GM23338 (cell line): ENCODE results near the gene MOB3B.

Source experiments
- EZH2phosphoT487 ChIP-seq: fragments of 200-600 bp; sonication (generic); IDR thresholded peaks from one replicate; pipeline ENCODE4 v1.8.1; 2018; ENCODE audit warnings: antibody characterized with exemption; ENCODE audit not compliant: unreplicated experiment
- POLR2AphosphoS5 ChIP-seq: IDR thresholded peaks from 2 replicates; pipeline ENCODE4 v1.6.1; 2016; ENCODE audit warnings: antibody characterized with exemption, low read depth
- ZNF114 ChIP-seq: fragments of 250-450 bp; sonication (Bioruptor Pico); IDR thresholded peaks from 2 replicates; pipeline ENCODE4 v1.5.0; 2020; ENCODE audit warnings: mild to moderate bottlenecking, moderate library complexity
- TF ChIP-seq, protein P1 (sequence below), 2 experiments: fragments of 200-600 bp in 1 of 2; sonication (generic) in 1 of 2; conservative IDR thresholded peaks; 2 replicates each; pipeline versions ENCODE4 v1.5.1 to v1.6.1; 2016 to 2017; ENCODE audit warnings: antibody characterized with exemption in 2 of 2, low read depth in 2 of 2, mild to moderate bottlenecking in 2 of 2, moderate library complexity in 1 of 2

DNA sequence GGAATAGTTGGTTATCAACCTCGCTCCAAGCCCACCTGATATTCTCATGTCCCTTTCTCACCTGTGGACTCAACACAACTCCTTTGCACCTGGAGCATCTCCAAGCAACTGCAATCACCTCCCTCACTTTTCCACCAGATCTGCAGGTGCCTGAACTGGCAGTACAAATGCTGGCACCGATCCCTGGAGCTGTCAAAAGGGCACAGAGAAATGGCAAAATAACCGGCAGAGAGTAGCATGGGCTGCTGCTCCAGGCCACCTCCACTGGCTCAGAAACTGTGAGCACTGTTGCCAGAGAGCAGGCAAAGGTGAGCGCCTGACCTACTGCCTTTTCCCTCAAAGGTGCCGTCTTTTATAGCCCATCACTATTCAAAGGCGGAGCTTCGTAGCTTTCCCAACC, 247.3 kb downstream of the MOB3B start:
- TF ChIP-seq ZNF114 (CRISPR knock-in tag) (no peak), EZH2phosphoT487 (no peak), POLR2AphosphoS5 (no peak)
- TF ChIP-seq, protein P1, sequence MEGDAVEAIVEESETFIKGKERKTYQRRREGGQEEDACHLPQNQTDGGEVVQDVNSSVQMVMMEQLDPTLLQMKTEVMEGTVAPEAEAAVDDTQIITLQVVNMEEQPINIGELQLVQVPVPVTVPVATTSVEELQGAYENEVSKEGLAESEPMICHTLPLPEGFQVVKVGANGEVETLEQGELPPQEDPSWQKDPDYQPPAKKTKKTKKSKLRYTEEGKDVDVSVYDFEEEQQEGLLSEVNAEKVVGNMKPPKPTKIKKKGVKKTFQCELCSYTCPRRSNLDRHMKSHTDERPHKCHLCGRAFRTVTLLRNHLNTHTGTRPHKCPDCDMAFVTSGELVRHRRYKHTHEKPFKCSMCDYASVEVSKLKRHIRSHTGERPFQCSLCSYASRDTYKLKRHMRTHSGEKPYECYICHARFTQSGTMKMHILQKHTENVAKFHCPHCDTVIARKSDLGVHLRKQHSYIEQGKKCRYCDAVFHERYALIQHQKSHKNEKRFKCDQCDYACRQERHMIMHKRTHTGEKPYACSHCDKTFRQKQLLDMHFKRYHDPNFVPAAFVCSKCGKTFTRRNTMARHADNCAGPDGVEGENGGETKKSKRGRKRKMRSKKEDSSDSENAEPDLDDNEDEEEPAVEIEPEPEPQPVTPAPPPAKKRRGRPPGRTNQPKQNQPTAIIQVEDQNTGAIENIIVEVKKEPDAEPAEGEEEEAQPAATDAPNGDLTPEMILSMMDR (conservative IDR thresholded peaks at IDR 0.05; ENCODE audit: low read depth in 2 of 2): no peak
